Middle frontal gyrus (tissue), 1 donor: ENCODE results near the gene CYTH3.
"Not testable (repeated sequence)": the region's sequence is repeated elsewhere in the genome, so short reads cannot be mapped to it uniquely, and the experiment has no call there.

Source experiments
- DNase-seq: peaks from one replicate; pipeline ENCODE4 v3.0.0-alpha.2; 2015; ENCODE audit warnings: low spot score; ENCODE audit errors: extremely low spot score

Gene CYTH3

GRCh38 chr7:6198689-6199595 lies 73.5 kb downstream of the CYTH3 start:
- no peak for DNase-seq

- no peak for DNase-seq
Measured at GRCh38 chr7:6197801-6198551, 74.4 kb downstream of the CYTH3 start.

GRCh38 chr7:6193709-6194108 lies 78.7 kb downstream of the CYTH3 start:
- DNase-seq = no peak

GRCh38 chr7:6190563-6190962 lies 81.9 kb downstream of the CYTH3 start:
- not testable (repeated sequence) for DNase-seq

GRCh38 chr7:6188389-6188788 lies 84.0 kb downstream of the CYTH3 start:
- no peak for DNase-seq

- DNase-seq = no peak
Measured at GRCh38 chr7:6186577-6186976, 85.8 kb downstream of the CYTH3 start.

GRCh38 chr7:6182993-6183392 lies 89.4 kb downstream of the CYTH3 start:
- no peak for DNase-seq

GRCh38 chr7:6181136-6181535 lies 91.3 kb downstream of the CYTH3 start:
- DNase-seq = no peak

- DNase-seq = no peak
Measured at GRCh38 chr7:6180344-6180725, 92.1 kb downstream of the CYTH3 start.

GRCh38 chr7:6179620-6180343 lies 92.6 kb downstream of the CYTH3 start:
- no peak for DNase-seq

- no peak for DNase-seq
Measured at GRCh38 chr7:6178298-6179029, 94.0 kb downstream of the CYTH3 start.

- DNase-seq = no peak
Measured at GRCh38 chr7:6175645-6176044, 96.8 kb downstream of the CYTH3 start.

- no peak for DNase-seq
Measured at GRCh38 chr7:6172910-6173295, 99.5 kb downstream of the CYTH3 start.

GRCh38 chr7:6172224-6172909 lies 100.1 kb downstream of the CYTH3 start:
- no peak for DNase-seq

- DNase-seq = no peak
Measured at GRCh38 chr7:6171532-6172223, 100.7 kb downstream of the CYTH3 start.

GRCh38 chr7:6170571-6171531 lies 101.6 kb downstream of the CYTH3 start:
- no peak for DNase-seq

- no peak for DNase-seq
Measured at GRCh38 chr7:6169805-6170520, 102.5 kb downstream of the CYTH3 start.

GRCh38 chr7:6168477-6168868 lies 104.0 kb downstream of the CYTH3 start:
- DNase-seq = no peak
